Fibroblast of peridontal ligament (primary cell): ENCODE results near the gene ZCCHC12.

ENCODE experiments used
- DNase-seq: peaks from one replicate; pipeline ENCODE4 v3.0.0-alpha.2; 2010; ENCODE audit errors: extremely low read depth

Gene ZCCHC12

GRCh38 chrX:118867251-118867650 is 43.6 kb downstream of the ZCCHC12 start:
- no peak for DNase-seq

GRCh38 chrX:118872102-118872566 is 48.5 kb downstream of the ZCCHC12 start:
- DNase-seq, result no peak
